Measurements from ENCODE around the gene PRKG1.

Gene PRKG1

GRCh38 chr10:52249850-52250395 is 1175.6 kb downstream of the PRKG1 start:
- DNase-seq = no peak

- DNase-seq = no peak
Observed at GRCh38 chr10:52250510-52250909, 1176.2 kb downstream of the PRKG1 start.

DNA sequence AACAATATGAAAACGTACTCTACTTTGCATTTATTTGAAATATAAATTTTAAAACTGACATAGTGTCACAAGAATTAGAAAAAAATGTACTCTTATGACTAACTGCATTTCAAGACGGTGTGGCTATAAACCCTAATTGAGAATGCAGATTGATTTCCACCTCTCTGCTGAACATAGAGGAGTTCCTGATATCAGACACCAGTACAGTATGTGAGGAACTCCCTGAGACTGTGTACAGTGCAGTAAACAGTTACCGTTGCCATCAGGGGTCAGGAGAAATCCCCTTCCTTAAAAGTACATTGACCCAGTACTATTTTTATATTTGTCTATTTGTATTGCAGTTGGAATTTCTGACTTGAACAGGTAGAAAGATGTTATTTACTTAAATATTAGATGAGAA is 1178.0 kb downstream of the PRKG1 start:
- no peak for DNase-seq

DNA sequence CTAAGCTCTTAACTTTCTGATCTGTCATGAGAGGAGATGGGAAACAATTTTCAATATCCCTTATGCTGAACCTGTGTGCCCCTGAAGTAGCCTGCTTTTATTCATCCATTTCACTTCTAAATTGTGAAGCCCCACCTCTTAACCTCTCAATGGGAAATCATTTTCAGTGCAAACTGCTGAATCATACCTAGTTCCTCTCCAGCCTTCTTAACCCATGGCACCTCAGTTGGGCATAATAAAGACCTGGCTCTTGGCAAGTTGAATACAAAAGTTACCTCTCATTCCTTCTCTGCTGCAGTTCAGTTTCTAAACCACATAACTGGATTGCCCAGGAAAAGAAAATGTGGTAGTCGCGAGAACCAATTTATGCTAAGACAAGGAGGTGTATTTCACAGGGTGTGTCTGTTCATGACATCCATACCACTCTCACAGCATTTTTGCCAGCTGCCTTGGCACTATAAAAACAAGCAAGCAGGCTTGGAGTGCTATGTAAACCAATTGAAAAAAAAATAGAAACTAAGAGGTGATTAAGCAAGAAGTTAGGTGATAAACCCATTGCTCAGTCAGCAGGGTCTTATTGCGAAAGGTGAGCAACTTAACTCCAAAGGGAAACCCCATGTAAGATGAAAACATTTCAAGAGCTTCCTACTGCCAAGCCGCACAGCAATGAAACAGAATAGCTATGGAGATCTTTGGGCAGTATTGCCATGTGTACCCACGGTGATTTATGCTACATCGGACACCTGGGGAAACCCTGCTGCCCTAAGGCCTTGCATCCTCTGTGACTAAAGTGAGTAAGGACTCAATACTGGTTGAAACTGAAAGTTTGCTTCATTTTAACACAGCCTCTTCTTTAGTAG is 1182.8 kb downstream of the PRKG1 start:
- DNase-seq = no peak

DNA sequence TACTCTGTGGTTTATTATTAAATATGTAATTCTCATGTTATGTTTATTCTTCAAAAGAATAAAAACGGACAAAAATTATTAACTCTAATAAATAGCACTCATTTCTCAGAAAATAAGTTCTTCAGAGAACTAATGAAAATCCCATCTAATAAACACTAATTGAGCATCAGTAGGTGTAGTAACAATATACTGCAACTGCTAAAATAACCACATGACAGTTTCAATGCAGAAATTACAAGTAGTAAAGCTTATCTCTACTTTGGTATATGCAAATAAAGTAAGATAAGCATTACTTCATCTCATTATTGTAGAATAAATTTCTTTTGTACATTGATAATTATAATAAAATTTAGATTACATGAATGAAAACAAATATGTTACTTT is 1183.4 kb downstream of the PRKG1 start:
- no peak for DNase-seq

DNA sequence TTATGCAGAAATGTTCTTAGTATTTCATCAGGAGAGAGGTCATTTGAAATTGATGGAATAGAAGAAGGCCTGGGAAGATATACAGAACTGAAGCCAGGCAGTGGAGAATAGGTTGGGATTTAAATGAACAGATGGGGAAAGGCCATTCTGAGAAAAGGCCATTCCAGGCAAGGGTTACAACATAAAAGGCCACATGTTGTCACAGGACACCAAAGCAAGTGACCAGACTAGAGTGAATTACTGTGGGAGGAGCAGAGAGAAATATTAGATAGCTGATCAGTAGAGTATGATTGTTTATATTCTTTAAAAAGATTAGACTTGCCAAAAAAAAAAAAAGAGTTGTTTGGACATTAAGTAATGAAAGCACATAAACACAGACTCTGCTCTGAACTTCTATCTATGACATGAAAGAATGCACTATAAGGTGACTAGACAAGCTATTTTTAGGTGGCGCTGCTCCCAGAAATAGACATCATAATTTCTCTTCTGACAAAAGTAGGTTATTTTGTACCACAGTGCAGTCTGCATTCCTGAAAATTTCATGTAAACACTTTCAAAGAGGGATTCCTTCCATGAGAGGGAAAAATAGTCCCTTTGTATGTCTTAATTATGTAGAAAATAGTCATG is 1184.6 kb downstream of the PRKG1 start:
- no peak for DNase-seq

- no peak for DNase-seq
Observed at GRCh38 chr10:52259426-52259812, 1185.1 kb downstream of the PRKG1 start.

DNA sequence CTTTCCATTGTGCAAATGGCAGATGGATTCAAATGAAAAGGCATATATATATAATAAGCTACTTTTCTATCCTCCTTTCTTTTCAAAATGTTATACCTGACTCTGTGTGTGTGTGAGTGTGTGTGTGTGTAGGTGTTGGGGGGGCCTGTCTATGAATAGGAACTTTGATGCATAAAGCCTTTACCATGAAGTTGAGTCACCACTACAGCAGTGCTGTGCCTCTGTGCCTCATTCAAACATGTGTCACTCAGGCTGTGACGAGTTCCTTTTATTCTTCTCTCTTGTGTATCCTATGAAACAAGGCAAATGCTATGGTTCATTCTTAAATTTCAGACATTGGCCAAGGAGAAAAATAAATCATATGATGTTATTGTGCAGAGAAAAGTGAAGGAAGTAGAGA is 1187.1 kb downstream of the PRKG1 start:
- DNase-seq = no peak

DNA sequence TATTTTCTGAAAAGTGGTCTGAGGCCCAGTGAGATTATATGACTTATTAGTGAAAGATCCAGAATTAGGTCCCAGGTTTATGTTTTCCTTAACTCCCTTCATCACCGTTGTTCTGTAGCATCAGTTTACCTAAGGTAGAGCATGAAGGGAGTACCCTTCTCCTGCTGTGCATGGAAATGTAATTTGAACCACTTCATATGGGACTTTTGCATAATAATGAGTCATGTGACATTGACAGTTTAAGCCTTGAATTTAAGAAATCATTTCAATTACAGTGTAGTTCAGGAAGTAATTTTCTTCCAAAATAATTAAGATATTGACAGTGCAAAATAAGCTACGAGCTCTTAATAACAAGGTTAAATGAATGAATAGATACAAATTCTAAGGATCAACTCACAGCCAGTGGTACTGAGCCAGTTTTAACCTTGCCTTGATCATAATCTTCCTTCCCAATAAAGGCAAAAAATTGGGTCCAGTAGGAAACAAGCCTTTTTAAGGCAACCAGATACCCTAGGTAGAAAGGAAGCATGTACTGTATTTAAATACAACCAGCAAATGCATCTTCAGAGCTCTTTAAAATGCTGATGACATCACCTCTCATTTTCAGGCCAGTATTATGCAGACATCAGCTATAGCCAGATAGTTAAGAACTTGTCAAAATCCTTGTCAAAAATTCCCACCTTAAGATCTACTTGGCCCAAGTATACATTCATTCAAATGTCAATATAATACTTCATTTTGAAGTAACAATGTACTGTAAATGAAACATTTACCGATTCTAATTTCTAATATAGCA is 1191.0 kb downstream of the PRKG1 start:
- DNase-seq = no peak

DNA sequence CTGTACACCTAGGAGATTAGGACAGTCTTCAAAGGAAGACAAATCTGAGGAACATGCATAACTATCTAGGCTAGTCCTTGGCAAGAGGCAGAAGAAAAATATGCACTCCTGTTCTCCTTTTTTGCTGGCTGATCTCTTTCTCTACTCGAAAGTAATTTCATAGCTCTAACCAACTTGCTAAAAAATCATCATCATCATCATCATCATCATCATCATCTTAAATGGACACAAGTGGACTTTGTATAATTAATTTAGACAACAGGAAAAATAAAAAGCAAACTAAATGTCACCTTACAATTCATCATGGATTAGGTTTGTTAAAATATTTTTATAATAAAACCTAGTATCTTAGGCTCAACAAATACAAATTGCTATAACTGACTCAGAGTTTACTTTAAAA is 1192.6 kb downstream of the PRKG1 start:
- DNase-seq = no peak

DNA sequence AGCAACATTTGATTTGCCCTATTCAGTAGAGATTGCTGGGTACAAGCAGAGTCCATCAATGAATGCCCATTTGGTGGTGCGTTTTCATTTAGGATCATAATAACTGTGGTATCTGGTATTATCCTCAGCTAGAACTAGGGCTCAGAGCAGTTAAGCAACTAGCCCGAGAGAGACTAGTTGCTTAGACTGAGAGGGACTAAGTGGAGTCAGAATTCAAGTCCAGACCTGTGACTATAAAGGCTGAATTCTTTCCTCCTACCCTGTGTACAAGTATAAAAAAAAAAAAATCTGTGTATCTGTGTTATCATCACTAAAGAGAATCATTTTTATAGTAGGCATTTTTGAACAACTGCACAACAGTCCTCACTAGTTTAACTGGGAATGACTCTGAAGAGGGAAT is 1194.5 kb downstream of the PRKG1 start:
- no peak for DNase-seq

DNA sequence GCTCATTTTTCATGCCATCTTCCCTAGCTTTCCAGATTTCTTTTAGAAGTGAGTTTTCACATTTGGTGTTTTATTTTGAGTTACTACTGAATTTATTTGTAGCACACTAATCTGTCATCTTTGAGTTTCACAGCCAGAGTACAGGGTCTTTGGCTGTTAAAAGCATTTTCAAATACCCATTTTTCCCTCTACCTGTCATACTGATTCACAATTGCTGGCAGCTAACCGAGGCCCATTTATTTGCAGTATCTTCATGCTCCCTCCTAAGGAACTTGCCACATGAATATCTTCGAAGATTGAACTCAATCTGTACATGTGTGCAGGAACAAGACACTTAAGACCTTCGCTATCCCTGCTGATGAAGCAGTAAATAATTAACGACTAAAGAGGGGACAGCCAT is 1194.9 kb downstream of the PRKG1 start:
- DNase-seq = no peak

GRCh38 chr10:52276163-52276562 is 1201.9 kb downstream of the PRKG1 start:
- DNase-seq = no peak

GRCh38 chr10:52276986-52277385 is 1202.7 kb downstream of the PRKG1 start:
- no peak for DNase-seq

DNA sequence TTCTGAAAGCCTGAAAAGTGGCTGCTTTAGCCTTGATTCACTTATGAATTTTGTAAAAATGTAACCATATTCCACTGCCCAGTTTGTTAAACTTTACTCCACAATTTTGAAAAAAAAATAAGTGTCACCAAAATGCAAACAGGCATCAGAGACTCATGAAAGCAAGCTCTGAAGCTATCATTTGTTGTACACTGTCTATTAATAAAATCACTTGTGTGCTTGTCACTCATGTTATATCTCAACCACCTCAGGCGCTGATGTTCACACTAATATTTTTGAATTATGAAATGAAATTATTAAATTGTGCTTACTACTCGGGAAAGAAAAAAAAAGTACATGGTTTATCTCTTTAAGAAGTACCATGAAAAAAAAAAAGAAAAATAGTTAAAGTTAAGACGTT is 1205.3 kb downstream of the PRKG1 start:
- no peak for DNase-seq

DNA sequence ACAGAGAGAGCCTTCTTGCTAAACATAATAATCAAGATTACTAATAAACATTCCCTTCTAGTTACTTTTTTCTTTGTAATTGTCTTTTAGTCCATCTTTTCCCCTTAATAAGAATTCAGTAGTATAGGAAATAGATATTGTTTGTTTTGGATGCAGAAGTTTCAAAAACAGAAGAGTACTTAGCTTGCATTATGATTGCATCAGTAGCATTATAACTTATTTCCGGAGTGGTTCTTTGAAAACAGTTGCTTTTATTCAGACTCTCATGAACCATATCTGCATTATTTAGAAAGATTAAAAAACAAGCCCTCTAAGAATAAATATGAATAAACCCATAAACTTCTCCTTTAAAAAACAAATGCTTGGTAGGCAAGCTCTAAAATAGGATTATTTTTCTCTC is 1205.8 kb downstream of the PRKG1 start:
- DNase-seq = no peak

DNA sequence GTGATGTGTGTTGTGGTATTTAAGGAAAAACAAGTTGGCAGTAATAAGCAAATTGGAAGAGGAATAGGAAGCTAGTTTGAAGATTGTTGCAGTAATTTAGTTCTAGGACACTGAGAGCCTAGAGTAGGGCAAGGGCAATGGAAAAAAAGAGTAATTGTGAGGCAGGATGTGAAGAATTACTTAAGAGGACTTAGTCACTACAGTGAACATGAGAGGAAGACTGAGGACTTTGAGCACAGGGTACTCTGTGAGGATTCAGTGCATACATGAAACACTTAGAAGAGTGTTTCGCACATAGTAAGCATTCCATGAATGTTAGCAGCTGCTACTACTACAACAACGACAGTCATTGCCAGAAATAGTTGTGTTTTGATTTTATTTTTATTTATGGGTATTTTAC is 1208.9 kb downstream of the PRKG1 start:
- no peak for DNase-seq

DNA sequence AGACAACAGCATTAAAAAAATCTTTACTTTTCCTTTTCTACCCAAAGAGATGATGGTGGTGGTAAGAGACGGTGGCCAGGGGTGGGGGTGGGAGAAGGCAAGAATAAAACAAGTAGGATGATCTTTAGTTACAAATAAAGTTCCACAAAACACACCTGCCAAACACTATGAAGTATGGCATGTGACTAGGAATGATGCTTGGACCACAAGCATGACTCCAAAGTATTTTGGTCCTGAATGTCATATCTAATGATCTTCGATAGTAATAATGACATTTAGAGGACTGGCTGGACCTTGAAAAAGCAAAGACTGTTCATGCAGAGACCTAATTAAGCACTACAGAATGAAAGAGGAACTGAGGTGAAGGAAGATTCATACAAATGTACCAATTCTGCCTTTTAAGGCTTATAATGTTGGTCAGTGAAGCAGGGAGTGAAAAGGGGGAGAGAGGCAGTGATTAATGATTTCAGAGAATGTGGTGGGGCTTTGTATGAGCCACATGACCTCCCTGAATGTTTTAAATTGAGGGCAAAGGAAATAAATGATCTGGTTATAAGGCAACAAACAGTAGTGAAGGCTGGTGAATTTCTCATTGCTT is 1210.2 kb downstream of the PRKG1 start:
- DNase-seq = no peak

GRCh38 chr10:52287866-52288265 is 1213.6 kb downstream of the PRKG1 start:
- no peak for DNase-seq

- no peak for DNase-seq
Observed at GRCh38 chr10:52297747-52298146, 1223.5 kb downstream of the PRKG1 start.

- no peak for DNase-seq
Observed at GRCh38 chr10:52300599-52301277, 1226.5 kb downstream of the PRKG1 start.

DNA sequence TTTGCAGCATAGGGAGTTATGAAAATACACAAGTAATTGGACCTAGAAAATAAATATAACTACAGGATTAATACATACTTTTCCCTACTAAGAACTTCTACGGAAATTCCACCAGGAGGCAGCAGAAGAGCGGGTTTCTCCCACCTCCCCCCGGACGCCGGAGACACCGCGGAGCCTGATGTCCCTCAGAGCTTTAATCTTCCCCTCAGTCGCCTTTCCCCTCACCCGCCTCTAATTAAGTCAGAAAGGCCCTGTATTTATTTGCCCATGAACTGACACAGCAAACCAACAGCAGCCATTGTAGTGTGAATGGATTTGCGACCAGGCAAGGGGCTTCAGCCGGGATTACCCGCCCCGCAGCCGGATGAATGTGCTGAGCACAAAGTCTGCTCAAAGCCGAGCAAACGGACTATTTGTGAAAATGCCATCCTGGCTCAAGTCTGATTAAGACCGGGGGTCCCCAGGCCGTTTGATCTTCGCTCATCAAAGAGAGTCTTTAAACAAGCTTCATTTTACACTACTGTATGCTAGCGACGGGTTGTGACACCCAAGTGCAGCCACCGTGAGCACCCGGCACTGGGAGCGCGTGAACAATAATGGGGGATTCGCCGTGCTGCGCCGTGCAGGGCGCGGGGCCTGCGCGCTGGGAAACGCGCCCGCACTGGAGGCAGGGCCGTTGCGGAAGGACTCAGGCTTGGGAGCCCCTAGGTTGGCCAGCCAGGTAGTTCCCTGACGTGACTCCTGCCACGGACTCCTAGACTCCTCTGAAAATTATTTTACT is 1234.2 kb downstream of the PRKG1 start:
- DNase-seq = peak; percentile 24

All from stimulated activated CD4-positive, alpha-beta T cell treated with anti-CD3 and anti-CD28 coated beads, Interleukin-15, amount 100 ng/mL, for 24 hours (primary cell).